NCI-H2227 (cell line): ENCODE measurements around the gene DNAH9.

Source experiments
- DNase-seq: peaks from one replicate; lab custom pipeline; 2025; ENCODE audit not compliant: unreplicated experiment; lab: John Stamatoyannopoulos, UW

The DNAH9 gene

DNA sequence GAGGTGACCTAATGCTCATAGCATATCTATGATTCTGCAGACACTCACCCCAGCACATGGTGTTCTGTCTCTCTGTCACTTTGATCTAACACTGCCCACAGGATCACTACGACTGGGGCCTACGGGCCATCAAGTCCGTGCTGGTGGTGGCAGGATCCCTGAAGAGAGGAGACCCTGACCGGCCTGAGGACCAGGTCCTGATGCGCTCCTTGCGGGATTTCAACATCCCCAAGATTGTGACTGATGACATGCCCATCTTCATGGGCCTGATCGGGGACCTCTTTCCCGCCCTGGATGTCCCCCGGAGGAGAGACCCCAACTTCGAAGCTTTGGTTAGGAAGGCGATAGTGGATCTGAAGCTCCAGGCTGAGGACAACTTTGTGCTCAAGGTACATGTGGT is 146.4 kb downstream of the DNAH9 start:
- DNase-seq = no peak

DNA sequence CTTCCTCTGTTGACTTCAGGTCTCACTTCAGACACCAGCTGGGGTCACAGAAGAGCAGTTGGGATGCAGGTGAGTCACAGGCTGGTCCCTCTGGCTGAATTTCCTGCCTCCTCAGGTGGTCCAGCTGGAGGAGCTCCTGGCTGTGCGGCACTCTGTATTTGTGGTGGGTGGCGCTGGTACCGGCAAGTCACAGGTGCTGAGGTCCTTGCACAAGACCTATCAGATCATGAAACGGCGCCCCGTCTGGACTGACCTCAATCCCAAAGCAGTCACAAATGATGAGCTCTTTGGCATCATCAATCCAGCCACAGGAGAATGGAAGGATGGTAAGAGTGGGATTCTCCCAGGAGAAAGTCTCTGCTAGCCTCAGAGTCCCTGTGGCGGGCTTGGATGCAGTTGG is 149.2 kb downstream of the DNAH9 start:
- no peak for DNase-seq

DNA sequence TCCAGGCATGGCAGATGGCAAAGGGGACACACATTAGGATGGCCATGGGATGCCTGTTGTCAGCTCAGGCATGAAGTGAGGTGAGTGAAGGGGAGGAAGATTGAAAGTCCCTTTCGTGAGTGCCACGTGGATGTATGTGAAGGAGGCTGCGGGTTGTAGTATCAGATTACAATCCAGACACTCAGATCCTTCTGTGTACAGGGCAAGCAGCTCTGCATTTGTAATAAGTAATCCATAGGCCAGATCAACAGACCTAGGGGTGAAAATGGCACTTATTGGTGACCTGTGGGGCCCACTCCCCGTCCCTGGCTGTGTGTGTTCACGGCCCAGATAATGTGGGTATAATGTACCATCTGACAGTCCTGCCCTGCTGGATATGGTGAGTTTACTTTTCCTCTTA is 159.5 kb downstream of the DNAH9 start:
- no peak for DNase-seq

DNA sequence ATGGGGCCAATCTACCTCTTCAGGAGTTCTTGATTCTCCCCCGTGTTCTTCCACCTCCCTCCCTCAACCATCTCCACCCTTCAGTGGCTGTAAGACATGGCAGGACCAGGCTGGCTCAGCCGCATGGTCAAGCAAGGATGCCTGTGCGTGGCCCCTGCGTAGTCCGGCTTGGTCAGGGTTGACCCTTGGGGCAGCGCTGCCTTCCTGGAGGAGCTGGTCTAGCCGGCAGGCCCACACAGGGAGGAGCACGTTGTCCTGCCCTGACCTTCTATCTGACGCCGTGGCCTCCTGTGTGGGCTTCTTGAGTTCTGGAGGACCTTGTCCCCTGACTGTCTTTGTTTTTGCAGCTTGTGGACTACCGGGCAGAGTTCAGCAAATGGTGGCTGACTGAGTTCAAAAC is 169.8 kb downstream of the DNAH9 start:
- DNase-seq = no peak

DNA sequence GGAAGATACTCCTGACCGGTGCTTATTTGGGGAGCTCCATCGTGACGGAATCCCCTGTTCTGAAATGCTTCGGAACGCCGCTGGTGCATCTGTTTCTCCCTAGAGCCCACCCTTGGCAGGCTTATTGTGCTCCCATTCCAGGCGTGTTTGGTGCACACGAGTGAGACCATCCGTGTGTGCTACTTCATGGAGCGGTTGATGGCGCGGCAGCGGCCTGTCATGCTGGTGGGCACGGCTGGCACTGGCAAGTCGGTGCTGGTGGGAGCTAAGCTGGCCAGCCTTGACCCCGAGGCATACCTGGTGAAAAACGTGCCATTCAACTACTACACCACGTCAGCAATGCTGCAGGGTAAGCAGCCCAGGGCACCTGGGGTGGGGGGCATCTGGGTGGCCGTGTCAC is 170.7 kb downstream of the DNAH9 start:
- DNase-seq = no peak

DNA sequence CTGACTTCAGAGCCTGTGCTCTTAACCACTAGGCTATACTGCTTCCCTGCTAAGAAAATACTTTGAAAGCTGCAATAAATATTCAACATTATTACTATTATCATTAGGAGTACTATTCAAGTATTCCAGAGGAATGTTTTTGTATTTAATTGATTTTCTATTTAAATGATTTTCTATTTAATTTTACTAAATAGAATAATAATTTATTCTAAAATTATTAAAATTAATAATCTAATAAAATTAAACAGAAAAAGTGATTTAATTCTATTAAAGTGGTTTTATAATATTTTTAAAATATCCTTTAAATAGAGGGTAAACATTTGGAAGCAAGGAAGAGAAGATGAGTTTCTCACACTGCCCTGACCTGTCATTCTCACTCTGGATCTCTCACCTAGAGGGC is 173.8 kb downstream of the DNAH9 start:
- DNase-seq = no peak

DNA sequence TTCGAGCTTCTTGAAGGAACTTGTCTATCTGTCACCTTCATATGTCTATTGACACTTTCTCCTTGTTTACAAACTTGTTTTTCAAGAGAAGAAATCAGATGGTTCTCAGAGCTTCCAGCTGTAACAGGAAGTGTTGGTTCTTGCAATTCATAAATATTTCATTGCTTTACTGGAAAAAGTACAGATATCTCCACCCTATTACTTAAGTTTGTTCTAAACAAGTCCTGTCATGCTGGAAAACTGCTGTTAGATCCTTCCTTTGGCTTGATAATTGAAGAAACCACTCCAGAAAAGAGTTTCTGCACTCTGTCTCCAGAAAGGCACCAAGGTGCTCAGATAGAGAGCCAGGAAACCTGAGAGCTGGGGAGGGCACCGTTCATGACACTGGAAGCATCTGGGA is 181.6 kb downstream of the DNAH9 start:
- DNase-seq = no peak

DNA sequence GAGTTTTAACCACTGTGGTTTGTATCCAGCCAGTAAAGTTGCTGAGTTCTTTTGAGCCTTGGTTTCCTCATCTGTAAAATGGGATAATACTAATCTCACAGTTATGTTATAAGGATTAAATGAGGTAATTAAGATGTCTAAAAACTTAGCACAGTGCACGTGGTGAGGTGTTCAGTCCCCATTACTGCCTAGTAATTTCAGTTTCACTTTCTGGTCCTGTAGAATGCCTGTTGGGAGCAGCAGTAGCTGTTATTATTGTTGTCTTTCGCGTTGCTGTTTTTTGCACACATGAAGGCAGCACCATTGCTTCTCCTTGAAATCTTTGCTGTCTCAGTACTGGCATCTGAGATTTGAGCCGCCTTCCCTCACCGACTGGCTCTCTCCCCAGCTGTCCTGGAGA is 182.4 kb downstream of the DNAH9 start:
- no peak for DNase-seq

DNA sequence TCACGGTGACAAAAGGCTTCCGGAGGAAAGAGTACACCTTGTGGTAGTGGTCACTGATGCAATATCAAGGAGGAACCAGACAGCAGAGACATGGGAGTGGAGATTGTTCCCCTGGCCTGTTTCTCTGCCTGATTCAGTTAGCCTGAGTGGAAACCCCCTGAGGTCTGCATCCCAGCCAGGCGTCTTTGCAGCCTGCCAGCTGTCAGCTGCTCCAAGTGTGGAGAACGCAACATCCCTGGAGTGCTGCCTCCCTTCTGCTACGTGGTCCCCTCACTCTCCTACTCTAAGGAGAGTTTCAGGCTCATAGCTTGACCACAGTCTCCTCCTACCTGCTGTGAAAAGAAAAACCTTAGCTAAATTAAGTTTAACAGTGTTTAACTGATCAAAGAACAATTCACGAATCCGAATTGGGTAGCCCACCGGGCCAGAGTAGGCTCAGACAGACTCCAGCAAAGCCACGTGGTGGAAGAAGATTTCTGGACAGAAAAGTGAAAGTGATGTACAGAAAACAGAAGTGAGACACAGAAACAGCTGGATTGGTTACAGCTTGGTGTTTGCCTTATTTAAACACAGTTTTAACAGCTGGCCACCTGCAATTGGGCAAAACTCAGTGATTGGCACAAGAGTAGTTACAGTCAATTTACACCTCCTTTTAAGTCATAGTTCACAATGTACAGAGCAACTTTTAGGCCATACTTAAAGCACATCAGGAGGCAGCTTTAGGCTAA is 188.6 kb downstream of the DNAH9 start:
- no peak for DNase-seq

DNA sequence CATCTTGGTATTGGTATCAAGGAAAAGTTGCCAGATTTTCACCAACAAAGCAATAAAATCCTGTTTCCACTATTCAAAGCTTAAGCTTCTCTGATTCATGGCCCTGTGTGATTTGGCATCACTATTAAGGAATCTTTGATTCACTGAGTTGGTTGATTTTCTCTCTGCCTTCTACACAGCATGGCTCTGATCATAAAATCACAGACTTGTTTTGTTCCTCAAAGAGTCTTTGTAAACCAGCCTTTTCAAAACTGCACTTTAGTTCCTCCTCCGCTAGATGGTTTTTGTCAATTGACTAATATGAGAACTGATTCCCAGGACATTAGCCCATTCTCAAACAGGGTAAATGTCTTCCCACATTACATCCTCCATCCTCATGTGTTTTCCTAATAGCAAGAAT is 197.6 kb downstream of the DNAH9 start:
- DNase-seq = no peak

DNA sequence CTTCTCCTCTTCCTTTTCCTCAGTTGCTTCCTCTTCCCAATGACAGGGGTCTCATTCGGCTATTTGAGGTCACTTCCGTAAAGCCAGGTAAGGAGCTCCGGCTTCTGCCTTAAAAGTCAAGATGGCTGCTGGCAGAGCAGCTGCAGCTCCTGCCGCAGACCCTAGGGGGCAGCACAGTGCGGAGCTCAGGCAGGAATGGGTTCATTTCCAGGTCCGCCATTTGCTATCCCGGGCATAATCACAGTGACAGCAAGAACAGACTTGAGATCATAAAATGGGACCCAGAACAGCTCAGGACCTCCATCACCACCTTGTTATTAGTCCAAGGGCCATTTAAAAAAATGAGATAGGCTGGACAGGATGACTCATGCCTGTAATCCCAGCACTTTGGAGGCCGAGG is 199.5 kb downstream of the DNAH9 start:
- no peak for DNase-seq

DNA sequence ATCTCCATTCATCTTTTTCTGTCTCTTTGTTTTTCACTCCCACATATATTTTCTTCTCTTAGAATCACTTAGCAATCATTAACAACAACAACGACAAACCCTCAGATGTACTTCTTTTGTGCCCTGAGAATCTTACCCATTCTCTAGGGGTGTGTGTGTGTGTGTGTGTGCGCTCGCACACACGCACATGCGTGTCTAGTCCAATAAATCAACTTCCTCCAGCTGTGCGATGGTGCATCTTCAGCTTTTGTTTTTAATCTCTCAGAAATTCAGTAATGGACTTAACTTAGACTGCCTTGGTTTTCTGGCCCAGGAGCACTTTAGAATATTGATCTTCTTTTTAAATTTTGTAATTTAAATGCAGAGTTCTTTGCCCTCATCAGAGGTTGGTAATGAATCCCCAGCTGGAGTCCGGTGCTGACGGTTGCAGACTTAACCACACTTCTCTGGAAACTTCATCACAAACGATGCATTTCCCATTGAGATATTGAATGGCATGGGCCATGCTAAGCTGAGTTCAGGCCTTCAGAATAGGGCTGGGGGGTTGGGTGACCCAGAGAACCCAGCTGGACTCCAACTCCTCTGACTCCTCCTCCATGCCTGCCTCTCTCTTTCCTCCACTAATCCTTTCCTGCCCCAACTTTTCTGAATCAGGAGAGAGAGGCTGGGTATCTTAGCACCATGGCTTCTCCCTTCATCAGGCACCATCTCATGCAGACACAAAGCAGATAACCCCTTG is 205.1 kb downstream of the DNAH9 start:
- DNase-seq = no peak

DNA sequence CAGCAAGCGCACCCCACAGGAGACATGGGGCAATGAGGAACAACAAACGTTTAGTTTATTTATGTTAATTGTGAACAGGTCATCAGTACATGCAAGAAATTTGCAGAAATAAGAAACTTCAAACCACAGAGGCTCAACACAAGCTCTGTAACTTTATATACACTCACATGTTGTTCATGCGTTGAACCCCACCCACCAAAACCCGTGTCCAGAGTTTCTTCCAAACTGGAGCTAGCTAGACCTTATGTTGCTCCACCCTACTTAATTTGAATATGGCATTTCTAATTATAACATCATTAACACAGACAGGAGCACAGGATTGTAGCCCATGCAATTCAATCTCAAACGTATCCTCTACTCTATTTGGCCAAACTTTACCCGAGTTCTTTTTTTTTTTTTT is 206.9 kb downstream of the DNAH9 start:
- DNase-seq = no peak

DNA sequence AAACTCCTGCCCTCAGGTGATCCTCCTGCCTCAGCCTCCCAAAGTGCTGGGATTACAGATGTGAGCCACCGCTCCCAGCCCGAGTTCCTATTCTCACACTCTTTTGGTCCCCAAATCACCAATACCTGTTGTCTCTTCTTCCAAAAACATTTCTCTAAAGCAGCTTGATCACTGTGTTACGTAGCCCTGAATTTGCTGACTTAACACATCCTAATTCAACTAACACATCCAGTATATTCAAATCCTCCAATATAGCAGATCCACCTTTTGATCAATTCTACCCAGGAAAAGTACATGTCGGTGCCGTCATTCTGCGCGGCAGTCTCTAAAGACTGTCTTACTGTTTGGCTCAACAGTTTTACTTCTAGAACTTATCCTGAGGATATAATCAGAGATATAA is 207.7 kb downstream of the DNAH9 start:
- DNase-seq = no peak

DNA sequence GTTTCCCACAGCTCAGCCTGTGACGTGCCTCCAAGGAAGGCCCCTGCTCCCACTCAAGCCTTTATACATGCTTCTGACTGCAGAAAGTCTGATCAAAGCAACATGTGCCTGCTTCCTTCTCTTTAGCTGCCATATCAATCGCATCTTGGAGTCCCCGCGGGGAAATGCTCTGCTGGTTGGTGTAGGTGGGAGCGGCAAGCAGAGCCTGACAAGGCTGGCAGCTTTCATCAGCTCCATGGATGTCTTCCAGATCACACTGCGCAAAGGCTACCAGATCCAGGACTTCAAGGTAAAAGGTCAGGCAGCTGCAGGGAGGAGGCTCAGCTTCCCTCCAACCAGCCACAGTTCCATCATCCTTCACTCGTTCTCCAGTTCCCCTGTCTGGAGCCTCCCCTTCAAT is 209.3 kb downstream of the DNAH9 start:
- no peak for DNase-seq

DNA sequence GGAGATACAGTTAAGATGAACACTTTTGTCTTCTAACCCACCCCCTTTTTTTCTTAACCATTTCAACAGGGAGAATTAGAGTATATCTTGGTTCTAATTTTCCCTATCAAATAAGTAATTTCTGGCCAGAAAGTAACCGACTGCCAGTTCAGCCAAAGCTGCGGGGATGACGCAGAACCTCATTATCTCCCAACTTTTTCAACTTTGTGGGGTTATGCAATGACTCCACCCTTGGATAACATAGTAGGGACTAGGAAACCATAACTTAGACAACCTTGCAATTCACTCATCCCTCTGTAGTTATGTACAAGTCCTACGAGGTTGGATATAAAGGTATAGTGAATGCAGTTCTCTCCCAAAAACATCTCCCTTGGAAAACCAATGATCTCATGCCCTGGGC is 215.0 kb downstream of the DNAH9 start:
- DNase-seq = no peak

DNA sequence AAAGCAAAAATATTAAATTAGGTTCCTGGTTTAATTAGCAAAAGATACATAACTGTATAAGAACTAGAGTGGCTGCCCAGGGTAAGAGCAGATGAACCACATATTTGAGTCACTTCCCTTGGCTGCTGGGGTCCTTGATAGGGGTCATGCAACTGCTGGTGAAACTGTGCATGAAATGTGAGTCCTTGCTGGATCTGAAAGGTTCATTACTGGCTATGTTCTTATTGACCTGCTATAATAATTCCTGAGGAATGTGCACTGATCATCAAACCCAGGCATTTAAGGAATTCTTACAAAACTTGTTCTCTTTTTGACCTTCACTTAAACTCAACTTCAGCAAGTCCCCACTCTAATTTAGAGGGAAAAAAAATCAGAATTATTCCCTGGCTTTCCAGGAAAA is 215.6 kb downstream of the DNAH9 start:
- DNase-seq = no peak

DNA sequence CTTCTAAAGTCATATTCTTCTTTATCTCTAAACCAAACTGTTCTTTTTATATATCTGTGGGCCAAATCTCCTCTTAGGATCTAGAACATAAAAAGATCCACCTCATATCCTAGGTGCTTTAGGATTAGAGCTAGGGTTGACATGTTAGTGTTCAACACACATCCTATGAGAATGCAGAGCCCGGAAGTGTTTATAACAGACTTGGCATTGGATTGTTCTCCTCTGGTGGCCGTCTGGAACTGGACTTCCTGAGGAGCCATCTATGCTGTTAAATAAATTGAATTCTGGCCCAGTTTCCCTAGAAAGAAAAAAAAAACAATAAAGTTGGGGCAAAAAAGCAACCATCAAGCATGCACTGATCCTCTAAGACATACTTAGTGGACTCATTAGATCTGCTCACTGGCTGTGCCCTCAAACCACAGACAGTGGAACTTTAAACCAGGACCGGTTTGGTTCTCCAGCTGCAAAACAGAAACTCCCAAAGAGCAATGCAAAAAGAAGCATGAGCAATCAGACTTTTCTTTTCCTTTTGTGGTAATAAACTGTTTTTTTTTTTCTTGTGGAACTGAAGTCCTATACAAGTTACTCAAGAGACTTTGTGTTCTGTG is 216.5 kb downstream of the DNAH9 start:
- no peak for DNase-seq

DNA sequence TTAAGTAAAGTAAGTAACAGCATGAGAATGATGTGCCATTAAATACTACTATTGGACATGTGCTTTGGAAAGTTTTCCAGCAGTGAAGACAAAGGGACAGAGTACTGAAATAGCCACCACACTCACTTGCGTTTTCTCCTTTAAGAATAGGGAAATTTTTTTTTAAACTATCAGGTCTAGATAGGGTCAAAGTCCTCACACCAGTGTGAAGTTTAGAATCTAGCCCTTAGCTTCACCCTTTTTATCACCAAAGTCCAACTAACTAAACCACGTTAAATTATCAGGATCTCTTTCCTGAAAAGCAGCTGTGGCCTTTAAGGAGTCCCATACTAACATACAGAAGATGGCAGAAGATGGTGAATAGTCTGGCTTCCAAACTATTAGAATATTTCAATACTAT is 218.1 kb downstream of the DNAH9 start:
- DNase-seq = no peak

DNA sequence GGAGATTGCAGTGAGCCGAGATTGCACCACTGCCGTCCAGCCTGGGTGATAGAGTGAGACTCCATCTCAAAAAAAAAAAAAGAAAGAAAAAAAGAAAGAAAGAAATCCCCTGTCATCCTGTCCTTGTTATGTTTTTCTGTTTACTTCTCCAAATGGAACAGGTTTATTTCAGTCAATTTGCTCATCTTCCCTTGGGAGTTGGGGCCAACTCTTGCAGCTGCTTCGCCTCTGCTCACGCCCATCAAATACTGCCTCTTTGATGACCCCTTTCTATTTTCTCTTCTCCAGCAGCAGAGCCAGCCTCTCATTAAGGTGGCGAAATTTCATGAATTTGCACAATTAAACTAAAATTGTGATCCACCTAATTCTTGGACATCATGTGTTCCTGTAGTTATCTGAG is 225.6 kb downstream of the DNAH9 start:
- DNase-seq = no peak

DNA sequence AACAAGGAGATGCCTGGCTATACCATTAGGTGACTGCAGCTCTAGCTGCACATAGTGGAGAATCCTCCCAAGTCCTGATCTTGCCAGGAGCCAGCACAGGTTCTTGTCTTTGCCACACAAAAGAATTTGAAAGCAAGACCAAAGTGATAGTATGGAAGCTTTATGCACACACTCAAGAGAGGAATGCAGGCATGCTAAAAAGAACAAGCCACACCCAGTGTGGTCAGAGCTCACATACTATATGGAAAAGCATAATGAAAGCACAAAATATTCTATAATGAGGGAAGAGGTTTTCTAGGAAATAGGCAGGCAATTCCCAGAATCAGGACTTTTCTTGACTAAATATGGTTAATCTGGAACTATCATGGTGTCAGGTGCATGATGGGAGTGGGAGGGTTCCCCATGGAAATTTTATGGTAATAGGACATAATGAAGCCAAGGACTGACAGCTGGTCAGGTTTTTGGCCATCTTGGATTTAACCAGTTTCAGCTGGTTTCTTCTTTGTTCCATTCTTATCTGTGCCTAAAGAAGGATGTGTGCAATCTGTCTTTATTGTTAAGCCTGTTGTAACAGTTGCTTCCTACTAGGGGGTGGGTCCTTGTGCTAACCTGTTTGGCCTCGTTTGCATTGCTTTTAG is 227.4 kb downstream of the DNAH9 start:
- DNase-seq = no peak
